ENCODE data around the gene SLC6A18.

The SLC6A18 gene

GRCh38 chr5:1187234-1187949 lies 37.8 kb upstream of the SLC6A18 start:
- DNase-seq (ENCODE audit: low read depth in 2 of 2) = no peak

DNA sequence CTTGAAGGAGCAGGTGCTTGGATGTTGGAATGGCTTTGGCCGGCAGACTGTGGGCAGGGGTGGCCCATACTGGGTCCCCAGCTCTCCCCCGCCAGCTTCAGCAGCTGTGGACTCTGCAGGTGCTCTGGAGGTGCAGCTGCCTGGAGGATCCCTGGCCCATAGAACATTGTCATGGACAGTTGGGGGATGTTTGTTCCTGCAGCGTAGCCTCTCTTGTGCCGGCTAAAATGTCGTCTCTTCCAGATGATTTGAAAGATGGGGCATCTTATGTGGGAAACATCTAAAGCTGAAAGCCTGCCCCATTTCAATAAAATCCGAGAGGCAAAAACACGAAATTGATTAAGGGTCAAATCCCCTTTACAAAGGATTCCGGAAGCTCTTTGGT lies 37.2 kb upstream of the SLC6A18 start:
- no peak for DNase-seq (ENCODE audit: low read depth in 2 of 2)

GRCh38 chr5:1188464-1188863 lies 36.7 kb upstream of the SLC6A18 start:
- no peak for DNase-seq (ENCODE audit: low read depth in 2 of 2)

GRCh38 chr5:1189269-1189668 lies 35.9 kb upstream of the SLC6A18 start:
- no peak for DNase-seq (ENCODE audit: low read depth in 2 of 2)

- no peak for DNase-seq (ENCODE audit: low read depth in 2 of 2)
Measured at GRCh38 chr5:1190278-1190677, 34.9 kb upstream of the SLC6A18 start.

DNA sequence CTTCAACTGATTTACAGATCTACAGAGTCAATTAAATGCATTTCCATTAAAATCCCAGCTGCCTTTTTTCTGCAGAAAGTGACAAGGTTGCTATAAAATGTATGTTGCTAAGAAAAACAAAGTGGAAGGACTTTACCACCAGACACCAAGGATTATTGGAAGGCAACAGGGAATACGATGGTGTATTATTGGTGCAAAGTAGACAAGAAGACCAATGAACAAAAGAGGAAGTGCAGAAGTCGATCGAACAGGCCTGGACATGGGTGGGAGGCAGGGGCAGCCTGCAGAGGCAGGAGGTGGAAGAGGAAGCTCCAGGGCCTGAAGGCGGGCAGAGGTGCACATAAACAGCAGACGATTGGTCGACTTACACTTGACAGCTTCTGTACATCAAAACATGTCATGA lies 34.3 kb upstream of the SLC6A18 start:
- DNase-seq (ENCODE audit: low read depth in 2 of 2) = no peak

- DNase-seq (ENCODE audit: low read depth in 2 of 2) = no peak
Measured at GRCh38 chr5:1192971-1193590, 32.1 kb upstream of the SLC6A18 start.

GRCh38 chr5:1193591-1193985 lies 31.6 kb upstream of the SLC6A18 start:
- DNase-seq (ENCODE audit: low read depth in 2 of 2) = no peak

DNA sequence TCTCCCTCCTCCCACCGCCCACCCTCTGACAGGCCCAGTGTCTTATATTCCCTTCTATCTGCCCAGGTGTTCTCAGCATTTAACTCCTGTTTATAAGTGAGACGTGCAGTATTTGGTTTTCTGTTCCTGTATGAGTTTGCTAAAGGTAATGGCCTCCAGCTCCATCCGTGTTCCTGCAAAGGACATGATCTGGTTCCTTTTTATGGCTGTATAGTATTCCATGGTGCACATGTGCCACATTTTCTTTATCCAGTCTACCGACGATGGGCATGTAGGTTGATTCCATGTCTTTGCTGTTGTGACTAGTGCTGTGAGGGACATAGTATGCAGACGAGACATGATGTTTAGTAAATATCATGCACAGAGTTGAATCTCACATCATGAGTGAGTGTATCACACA lies 30.8 kb upstream of the SLC6A18 start:
- no peak for DNase-seq (ENCODE audit: low read depth in 2 of 2)

DNA sequence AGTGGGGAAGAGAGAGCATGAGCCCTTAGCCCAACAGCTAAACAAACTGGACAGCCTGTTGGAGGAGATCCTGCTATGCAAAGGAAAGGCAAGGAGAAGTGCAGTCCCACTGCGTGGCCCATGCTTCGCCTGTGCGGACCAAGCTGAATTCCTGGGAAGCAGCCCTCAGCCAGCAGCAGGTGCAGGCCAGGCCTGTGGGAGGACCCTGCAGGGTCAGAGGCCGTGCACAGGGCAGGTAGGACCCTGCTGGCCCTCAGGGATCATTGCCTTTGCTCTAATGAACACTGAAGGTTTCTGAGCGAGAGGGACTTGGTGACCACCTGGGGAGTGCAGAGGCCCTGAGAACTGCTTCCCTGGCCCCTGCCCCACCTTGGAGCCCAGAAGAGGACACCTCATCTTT lies 29.7 kb upstream of the SLC6A18 start:
- no peak for DNase-seq (ENCODE audit: low read depth in 2 of 2)

GRCh38 chr5:1195916-1196315 lies 29.3 kb upstream of the SLC6A18 start:
- DNase-seq (ENCODE audit: low read depth in 2 of 2) = no peak

GRCh38 chr5:1196562-1196961 lies 28.6 kb upstream of the SLC6A18 start:
- DNase-seq (ENCODE audit: low read depth in 2 of 2) = no peak

GRCh38 chr5:1197876-1198666 lies 27.1 kb upstream of the SLC6A18 start:
- DNase-seq (ENCODE audit: low read depth in 2 of 2) = no peak

DNA sequence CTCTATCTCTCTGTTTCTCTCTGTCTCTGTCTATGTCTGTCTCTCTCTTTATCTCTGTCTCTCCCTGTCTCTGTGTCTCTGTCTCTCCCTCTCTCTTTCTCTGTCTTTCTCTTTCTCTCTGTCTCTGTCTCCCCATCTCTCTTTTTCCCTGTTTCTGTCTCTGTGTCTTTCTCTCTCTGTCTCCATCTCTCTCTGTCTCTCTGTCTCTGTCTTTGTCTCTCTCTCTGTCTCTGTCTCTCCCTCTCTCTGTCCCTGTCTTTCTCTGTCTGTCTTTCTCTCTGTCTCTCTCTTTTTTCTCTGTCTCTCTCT lies 25.9 kb upstream of the SLC6A18 start:
- no peak for DNase-seq (ENCODE audit: low read depth in 2 of 2)

DNA sequence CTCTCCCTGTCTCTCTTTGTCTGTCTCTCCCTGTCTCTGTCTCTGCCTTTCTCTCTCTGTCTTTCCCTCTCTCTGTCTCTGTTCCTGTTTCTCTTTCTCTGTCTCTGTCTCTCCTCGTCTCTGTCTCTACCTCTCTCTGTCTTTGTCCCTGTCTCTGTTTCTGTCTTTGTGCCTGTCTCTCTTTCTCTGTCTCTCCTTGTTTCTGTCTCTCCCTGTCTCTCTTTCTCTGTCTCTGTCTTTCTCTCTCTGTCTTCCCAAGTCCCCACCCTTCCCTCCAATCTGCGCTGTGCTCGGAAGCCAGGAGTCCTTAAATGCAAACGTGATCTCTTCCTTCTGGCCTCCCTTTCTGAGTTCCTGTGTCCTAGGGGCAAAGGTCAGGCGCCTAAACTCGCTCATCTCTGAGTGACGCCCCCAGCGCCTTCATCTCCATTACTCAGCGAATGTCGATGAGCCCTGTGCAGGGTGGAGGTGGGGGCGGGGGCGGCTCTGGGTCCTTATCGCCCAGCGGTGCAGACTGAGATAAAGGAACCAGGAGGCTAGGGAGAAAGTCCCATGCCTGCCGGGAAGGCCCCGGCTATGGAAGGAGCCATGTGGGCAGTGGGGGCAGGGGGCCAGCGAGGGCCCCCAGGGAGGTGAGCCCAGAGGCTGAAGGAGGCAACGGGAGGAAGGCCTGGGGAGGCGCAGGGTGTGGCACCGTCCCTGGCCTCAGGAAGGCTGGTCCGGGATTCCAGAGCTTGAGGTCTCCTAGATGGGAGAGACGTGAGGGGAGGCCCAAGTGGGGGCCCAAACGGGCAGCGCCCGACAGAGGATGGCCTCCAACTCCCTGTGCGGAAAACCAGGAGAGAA lies 25.3 kb upstream of the SLC6A18 start:
- DNase-seq (ENCODE audit: low read depth in 2 of 2) = no peak

DNA sequence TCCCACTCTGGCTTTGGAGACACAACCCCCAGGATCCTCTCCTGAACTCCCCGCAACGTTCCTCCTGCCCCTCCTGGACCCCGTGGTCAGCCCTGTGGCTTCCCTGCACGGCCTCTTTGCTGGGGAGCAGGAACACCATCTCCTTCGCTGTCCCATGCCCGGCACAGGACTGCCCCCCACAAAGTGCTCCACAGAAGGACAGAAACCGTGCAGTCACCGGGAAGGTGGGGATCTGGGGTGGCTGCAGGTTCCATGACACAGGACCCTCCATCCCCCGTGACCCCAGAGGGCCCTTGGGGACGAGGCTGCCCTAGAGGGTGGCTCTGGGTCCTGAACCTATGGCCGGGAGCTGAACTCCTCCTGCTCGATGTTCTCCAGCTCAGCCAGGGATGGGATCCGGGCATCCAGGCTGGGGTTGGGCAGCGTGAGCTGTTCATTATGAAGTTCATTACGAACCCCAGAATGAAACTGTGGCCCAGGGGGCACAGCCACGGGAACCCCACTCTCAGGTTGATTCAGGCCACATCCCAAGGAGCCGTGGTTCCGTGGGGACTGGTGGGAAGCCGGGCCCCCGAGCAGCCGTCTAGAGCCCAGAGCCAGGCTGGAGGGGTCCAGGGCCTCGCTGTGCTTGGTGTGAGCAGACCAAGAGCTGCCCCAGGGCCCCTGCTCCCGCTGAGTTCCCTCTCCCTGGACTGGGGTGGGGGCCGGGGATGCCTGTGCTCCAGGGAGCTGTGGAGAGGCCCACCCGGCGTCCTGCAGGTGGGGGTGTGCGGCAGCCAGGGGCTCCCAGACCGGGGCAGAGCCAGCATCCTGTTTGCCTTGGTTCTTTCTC lies 24.5 kb upstream of the SLC6A18 start:
- DNase-seq (ENCODE audit: low read depth in 2 of 2) = no peak

DNA sequence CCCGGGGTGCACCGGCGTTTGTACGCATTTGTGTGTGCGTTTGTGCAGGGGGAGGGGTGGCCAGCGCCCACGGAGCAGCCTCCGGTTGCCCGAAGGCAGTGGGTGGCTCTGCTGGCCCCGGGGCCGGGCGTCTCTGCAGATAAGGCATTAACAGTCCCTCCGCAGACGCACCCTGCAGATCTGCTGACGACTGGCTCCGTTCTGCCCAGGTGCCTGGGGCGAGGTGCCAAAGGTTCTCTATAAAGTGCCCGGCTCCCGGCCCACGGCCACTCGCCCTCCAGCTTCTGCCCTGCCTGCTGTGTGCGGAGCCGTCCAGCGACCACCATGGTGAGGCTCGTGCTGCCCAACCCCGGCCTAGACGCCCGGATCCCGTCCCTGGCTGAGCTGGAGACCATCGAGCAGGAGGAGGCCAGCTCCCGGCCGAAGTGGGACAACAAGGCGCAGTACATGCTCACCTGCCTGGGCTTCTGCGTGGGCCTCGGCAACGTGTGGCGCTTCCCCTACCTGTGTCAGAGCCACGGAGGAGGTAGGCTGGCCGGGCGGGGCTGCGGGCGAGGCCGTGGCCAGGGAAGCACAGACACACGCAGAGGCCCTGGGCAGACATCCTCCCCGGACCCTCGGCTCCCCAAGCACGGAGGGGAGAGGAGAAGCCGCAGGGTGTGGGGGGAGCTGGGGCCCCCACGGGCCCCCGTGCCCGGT lies 23.7 kb upstream of the SLC6A18 start, which contains the start of gene SLC6A19:
SLC6A19 (plus strand) TSS at position 269 of the 699 bp plus-strand sequence; CDS start at position 325, 56 bp downstream.
- DNase-seq (ENCODE audit: low read depth in 2 of 2) = no peak

GRCh38 chr5:1202026-1202797 lies 23.0 kb upstream of the SLC6A18 start:
- no peak for DNase-seq (ENCODE audit: low read depth in 2 of 2)

DNA sequence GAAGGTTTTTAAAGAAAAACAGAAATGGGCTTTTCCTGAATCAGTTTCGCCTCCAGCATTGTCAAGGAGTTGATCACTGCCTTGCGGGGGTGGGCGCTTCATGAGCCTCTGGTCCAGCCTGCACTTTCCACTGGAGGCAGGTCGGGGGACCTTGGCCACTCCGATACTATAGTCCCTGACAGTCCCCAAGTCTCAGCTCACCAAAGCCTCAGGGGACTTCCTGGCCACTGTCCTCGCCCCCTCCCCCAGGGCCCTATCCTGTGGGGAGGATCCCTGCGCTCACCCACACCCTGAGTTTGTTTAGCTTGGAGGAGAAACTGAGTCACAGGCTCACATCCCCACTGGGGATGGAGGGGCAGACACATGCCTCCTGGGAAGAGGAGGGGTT lies 22.4 kb upstream of the SLC6A18 start:
- DNase-seq (ENCODE audit: low read depth in 2 of 2) = no peak
